K562 treated with DMSO at 1 percent for 48 hours (cell line): ENCODE data around the gene IKZF2. TPM values are rescaled to one million over a fixed set of nuclear protein-coding genes. Genes with fewer than 3 reads are reported as not detected.

ENCODE experiments used
- total RNA-seq: library from RNA; unstranded; fragments of 300-600 nt; gene quantifications from 2 replicates; pipeline ENCODE4 v1.2.3, GENCODE V29; 2022; ENCODE audit warnings: low replicate concordance; ENCODE audit errors: extremely low read depth

The IKZF2 gene
- total RNA-seq: not detected in 2 replicates

GRCh38 chr2:213151437-213152064 lies at the start of gene IKZF2:
Gene IKZF2 (minus strand): TSS chr2:213151612. CDS start chr2:213148629, 2,983 bp downstream.

Other genes starting within 250 kb of the IKZF2 start
- gene SPAG16, start 132.9 kb upstream of the IKZF2 start, total RNA-seq: not detected in 2 replicates